AG04450 (cell line): ENCODE data around the gene KCNMB2. TPM values are rescaled to one million over a fixed set of nuclear protein-coding genes. Genes with fewer than 3 reads are reported as not detected.

ENCODE experiments used
- CTCF ChIA-PET: fragments of 300-600, 350-600 bp; formaldehyde crosslinking; extraction: SDS; loops from one replicate; lab custom pipeline; 2022; ENCODE audit warnings: antibody characterized with exemption, inconsistent platforms; lab: Charles Lee
- POLR2A ChIA-PET: fragments of 350-600 bp; formaldehyde crosslinking; extraction: SDS; loops from one replicate; lab custom pipeline; 2021; ENCODE audit warnings: antibody characterized with exemption, inconsistent platforms; lab: Yijun Ruan, JAX
- DNase-seq: peaks from one replicate; pipeline ENCODE4 v3.0.0-alpha.2; 2011; ENCODE audit warnings: low read depth, low spot score
- H3K27ac ChIP-seq: one replicate; pipeline ENCODE4 v1.5.1; 2012; ENCODE audit warnings: low read depth, low read length, control low read depth
- H3K27me3 ChIP-seq: one replicate; pipeline ENCODE4 v1.6.0; 2012; ENCODE audit warnings: low read length; ENCODE audit not compliant: control insufficient read depth, insufficient read depth
- H3K4me3 ChIP-seq: 2 replicates; pipeline ENCODE4 v1.5.1; 2011; ENCODE audit warnings: mild to moderate bottlenecking, low read depth, low read length, control low read depth
- H3K9me3 ChIP-seq: 2 replicates; pipeline ENCODE4 v1.5.1; 2012; ENCODE audit warnings: low read length; ENCODE audit not compliant: control insufficient read depth, insufficient read depth
- polyA plus RNA-seq: library from polyadenylated mRNA; depleted of rRNA; stranded (reverse); fragments of >200 nt; gene quantifications from 2 replicates; pipeline ENCODE4 v1.2.3, GENCODE V29; 2011
- TF ChIP-seq, protein P1 (sequence below): IDR thresholded peaks from 2 replicates; pipeline ENCODE4 v1.5.1; 2011; ENCODE audit warnings: low read depth, low read length, control low read depth, inconsistent platforms

KCNMB2 gene
- polyA plus RNA-seq, 1 experiment = not detected

GRCh38 chr3:178703268-178703975 lies 167.2 kb downstream of the KCNMB2 start:
- Histone ChIP-seq H3K4me3 (no peak overlapping the region), H3K27ac (peak overlapping the region; percentile 69), H3K27me3 (no peaks in the 10 kb centered on the region), H3K9me3 (peaks cover 7% of the 10 kb centered on the region; the same call in 1 of the 2 replicates)
- CTCF ChIA-PET = interaction anchor here (0.6 to 1.7 kb wide), 9 partner anchors 11 to 1901 kb away, joined by 3 to 8 read pairs (median 4); no protein-coding TSS in a partner anchor
- POLR2A ChIA-PET = no interaction called here
- peak; percentile 91 for DNase-seq
- TF ChIP-seq, protein P1, sequence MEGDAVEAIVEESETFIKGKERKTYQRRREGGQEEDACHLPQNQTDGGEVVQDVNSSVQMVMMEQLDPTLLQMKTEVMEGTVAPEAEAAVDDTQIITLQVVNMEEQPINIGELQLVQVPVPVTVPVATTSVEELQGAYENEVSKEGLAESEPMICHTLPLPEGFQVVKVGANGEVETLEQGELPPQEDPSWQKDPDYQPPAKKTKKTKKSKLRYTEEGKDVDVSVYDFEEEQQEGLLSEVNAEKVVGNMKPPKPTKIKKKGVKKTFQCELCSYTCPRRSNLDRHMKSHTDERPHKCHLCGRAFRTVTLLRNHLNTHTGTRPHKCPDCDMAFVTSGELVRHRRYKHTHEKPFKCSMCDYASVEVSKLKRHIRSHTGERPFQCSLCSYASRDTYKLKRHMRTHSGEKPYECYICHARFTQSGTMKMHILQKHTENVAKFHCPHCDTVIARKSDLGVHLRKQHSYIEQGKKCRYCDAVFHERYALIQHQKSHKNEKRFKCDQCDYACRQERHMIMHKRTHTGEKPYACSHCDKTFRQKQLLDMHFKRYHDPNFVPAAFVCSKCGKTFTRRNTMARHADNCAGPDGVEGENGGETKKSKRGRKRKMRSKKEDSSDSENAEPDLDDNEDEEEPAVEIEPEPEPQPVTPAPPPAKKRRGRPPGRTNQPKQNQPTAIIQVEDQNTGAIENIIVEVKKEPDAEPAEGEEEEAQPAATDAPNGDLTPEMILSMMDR = peak; percentile 60

DNA sequence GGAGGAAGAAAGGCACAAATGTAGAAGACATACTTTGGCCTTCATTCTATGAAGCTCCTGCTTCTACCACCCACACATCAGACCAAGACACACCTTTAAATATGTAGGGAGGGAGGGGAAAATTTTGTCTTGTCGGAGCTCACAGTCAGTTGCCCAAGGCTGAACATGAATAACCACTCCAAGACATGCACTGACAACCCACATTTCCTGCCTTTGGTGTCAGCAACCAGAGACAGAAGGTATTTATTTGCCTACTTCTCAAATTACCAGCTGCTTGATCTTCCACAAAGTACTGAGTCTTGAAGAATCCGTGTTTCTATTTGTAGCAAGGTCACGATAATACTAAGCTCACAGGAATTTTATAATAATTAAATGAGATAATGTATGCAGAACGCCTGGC lies 169.7 kb downstream of the KCNMB2 start:
- H3K27me3 ChIP-seq = no peaks in the 10 kb centered on the region
- peak; percentile 41 for DNase-seq
- ChIA-PET POLR2A (no interaction called here), CTCF (no interaction called here)
- H3K4me3 ChIP-seq = no peak overlapping the region
- TF ChIP-seq, protein P1 = no peak
- H3K27ac ChIP-seq = no peak overlapping the region
- no peaks in the 10 kb centered on the region for H3K9me3 ChIP-seq

DNA sequence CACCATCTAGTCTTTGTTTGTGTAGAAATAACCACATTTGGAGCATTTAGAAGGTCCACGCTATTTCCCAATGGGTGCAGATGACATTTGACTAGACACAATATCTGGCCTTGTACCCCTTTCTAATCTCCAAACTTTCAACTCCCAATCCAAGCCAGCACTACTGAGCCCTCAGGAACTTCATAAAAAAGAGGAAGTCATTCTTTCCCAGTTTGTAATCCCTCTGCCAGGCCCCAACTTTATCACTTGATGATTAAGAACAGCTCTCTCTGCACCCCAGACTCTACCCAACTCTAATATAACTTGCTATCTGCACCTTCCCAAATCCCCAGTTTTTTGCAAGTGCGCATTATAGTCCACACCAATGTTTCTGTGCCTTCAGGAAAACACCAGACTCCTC lies 170.2 kb downstream of the KCNMB2 start:
- no peaks in the 10 kb centered on the region for H3K27me3 ChIP-seq
- ChIA-PET CTCF (no interaction called here), POLR2A (no interaction called here)
- no peak for DNase-seq
- no peaks in the 10 kb centered on the region for H3K9me3 ChIP-seq
- TF ChIP-seq, protein P1 = no peak
- no peak overlapping the region for H3K4me3 ChIP-seq
- H3K27ac ChIP-seq = no peak overlapping the region

- TF ChIP-seq, protein P1 = no peak
- POLR2A ChIA-PET = no interaction called here
- no peak for DNase-seq
- no peak overlapping the region for H3K27ac ChIP-seq
- CTCF ChIA-PET = no interaction called here
- H3K27me3 ChIP-seq = no peaks in the 10 kb centered on the region
- H3K9me3 ChIP-seq = no peaks in the 10 kb centered on the region
- H3K4me3 ChIP-seq = no peak overlapping the region
Measured at GRCh38 chr3:178707311-178708031, 171.2 kb downstream of the KCNMB2 start.

DNA sequence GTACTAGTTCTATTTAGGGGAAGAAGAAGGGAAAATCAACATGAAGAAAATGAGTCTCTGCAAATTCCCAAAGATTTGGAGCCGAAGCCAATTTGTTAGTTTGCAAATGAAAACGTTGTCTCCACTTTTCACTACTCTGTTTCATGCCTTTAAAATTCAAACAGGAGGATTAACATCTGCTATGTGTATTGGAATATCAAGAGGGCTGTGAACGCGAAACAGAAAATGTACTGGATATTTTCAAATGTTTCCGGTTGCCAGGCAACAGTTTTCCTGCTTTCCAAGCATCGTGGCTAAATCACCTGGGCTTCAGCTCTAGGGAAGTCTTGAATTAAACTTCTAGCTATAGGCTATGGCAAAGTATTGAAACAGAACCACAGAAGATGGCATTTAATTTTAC lies 172.8 kb downstream of the KCNMB2 start:
- DNase-seq = no peak
- H3K27ac ChIP-seq = no peak overlapping the region
- H3K4me3 ChIP-seq = no peak overlapping the region
- H3K27me3 ChIP-seq = no peaks in the 10 kb centered on the region
- ChIA-PET POLR2A (no interaction called here), CTCF (no interaction called here)
- no peaks in the 10 kb centered on the region for H3K9me3 ChIP-seq
- TF ChIP-seq, protein P1 = no peak
